ENCODE results near the gene AP1S2.
"Not testable (repeated sequence)": the region's sequence is repeated elsewhere in the genome, so short reads cannot be mapped to it uniquely, and the experiment has no call there.

AP1S2 gene

GRCh38 chrX:15854712-15855567 lies at the start of gene AP1S2:
Gene AP1S2, minus strand, starts transcription at chrX:15854813. Its CDS starts 2,289 bp downstream, at chrX:15852524.
- DNase-seq (ENCODE audit: low read depth in 3 of 3, low spot score in 1 of 3): peak; percentile 84 to 97 (median 85)

- no peak for DNase-seq (ENCODE audit: low read depth in 3 of 3, low spot score in 1 of 3)
These were observed 48.6 kb upstream of the AP1S2 start for GRCh38 chrX:15903186-15903681.

- DNase-seq (ENCODE audit: low read depth in 3 of 3, low spot score in 1 of 3): no peak
These were observed 40.7 kb upstream of the AP1S2 start for GRCh38 chrX:15895334-15895733.

GRCh38 chrX:15894724-15895123 lies 40.1 kb upstream of the AP1S2 start:
- no peak for DNase-seq (ENCODE audit: low read depth in 3 of 3, low spot score in 1 of 3)

GRCh38 chrX:15890463-15890862 lies 35.9 kb upstream of the AP1S2 start:
- no peak for DNase-seq (ENCODE audit: low read depth in 3 of 3, low spot score in 1 of 3)

- no peak for DNase-seq (ENCODE audit: low read depth in 3 of 3, low spot score in 1 of 3)
These were observed 33.4 kb upstream of the AP1S2 start for GRCh38 chrX:15888062-15888461.

GRCh38 chrX:15883540-15883863 lies 28.9 kb upstream of the AP1S2 start:
- DNase-seq (ENCODE audit: low read depth in 3 of 3, low spot score in 1 of 3): no peak

GRCh38 chrX:15882704-15883539 lies 28.3 kb upstream of the AP1S2 start:
- no peak for DNase-seq (ENCODE audit: low read depth in 3 of 3, low spot score in 1 of 3)

GRCh38 chrX:15881381-15881897 lies 26.8 kb upstream of the AP1S2 start:
- no peak for DNase-seq (ENCODE audit: low read depth in 3 of 3, low spot score in 1 of 3)

- DNase-seq (ENCODE audit: low read depth in 3 of 3, low spot score in 1 of 3): not testable (repeated sequence)
These were observed 23.3 kb upstream of the AP1S2 start for GRCh38 chrX:15877914-15878313.

GRCh38 chrX:15877380-15877779 lies 22.8 kb upstream of the AP1S2 start:
- DNase-seq (ENCODE audit: low read depth in 3 of 3, low spot score in 1 of 3): no peak

GRCh38 chrX:15874672-15875071 lies 20.1 kb upstream of the AP1S2 start:
- DNase-seq (ENCODE audit: low read depth in 3 of 3, low spot score in 1 of 3): no peak

GRCh38 chrX:15873566-15873965 lies 19.0 kb upstream of the AP1S2 start:
- DNase-seq (ENCODE audit: low read depth in 3 of 3, low spot score in 1 of 3): no peak

- no peak for DNase-seq (ENCODE audit: low read depth in 3 of 3, low spot score in 1 of 3)
These were observed 15.7 kb upstream of the AP1S2 start for GRCh38 chrX:15870310-15870709.

- no peak for DNase-seq (ENCODE audit: low read depth in 3 of 3, low spot score in 1 of 3)
These were observed 15.1 kb upstream of the AP1S2 start for GRCh38 chrX:15869695-15870094.

GRCh38 chrX:15866147-15866546 lies 11.5 kb upstream of the AP1S2 start:
- no peak for DNase-seq (ENCODE audit: low read depth in 3 of 3, low spot score in 1 of 3)

- DNase-seq (ENCODE audit: low read depth in 3 of 3, low spot score in 1 of 3): no peak
These were observed 10.0 kb upstream of the AP1S2 start for GRCh38 chrX:15864629-15865028.

- no peak for DNase-seq (ENCODE audit: low read depth in 3 of 3, low spot score in 1 of 3)
These were observed 9.4 kb upstream of the AP1S2 start for GRCh38 chrX:15864023-15864422.

- no peak for DNase-seq (ENCODE audit: low read depth in 3 of 3, low spot score in 1 of 3)
These were observed 6.3 kb upstream of the AP1S2 start for GRCh38 chrX:15860921-15861320.

GRCh38 chrX:15858051-15858450 lies 3.4 kb upstream of the AP1S2 start:
- DNase-seq (ENCODE audit: low read depth in 3 of 3, low spot score in 1 of 3): no peak

- DNase-seq (ENCODE audit: low read depth in 3 of 3, low spot score in 1 of 3): no peak
These were observed 2.0 kb upstream of the AP1S2 start for GRCh38 chrX:15856636-15857035.

- DNase-seq (ENCODE audit: low read depth in 3 of 3, low spot score in 1 of 3): no peak
These were observed 1.6 kb upstream of the AP1S2 start for GRCh38 chrX:15856222-15856587.

All from stimulated activated CD4-positive, alpha-beta T cell treated with anti-CD3 and anti-CD28 coated beads, TNF-alpha, amount 100 ng/mL, for 1 hour (primary cell).